ENCODE data around the gene SV2C. TPM values are rescaled to one million over a fixed set of nuclear protein-coding genes. Genes with fewer than 3 reads are reported as not detected.

Gene SV2C
- total and polyA plus RNA-seq, 2 of the 13 experiments (the other 11 are each of a cell fraction or from before 2014, with no cell fraction given): not detected

- Histone ChIP-seq H3K79me2 (ENCODE audit: insufficient read depth, low read length) (no peaks in the 10 kb centered on the region), H3K27ac (ENCODE audit: extremely low read length, insufficient read depth, low read length) (no peak overlapping the region), H4K20me1 (ENCODE audit: insufficient read depth, low read length) (no peaks in the 10 kb centered on the region), H3K4me3 (replicated peaks in 1 of 3; ENCODE audit: insufficient read depth in 1 of 3, low read depth in 2 of 3, low read length in 3 of 3) (peak overlapping the region in 1 of 3 experiments; percentile 33; a peak in 1 of 6 replicates), H3K27me3 (ENCODE audit: control insufficient read depth in 1 of 2, insufficient read depth in 2 of 2, low read length in 2 of 2) (no peaks in the 10 kb centered on the region), H3K9me3 (ENCODE audit: low read length) (no peaks in the 10 kb centered on the region), H3K9ac (ENCODE audit: insufficient read depth, low read depth, low read length) (no peak overlapping the region), H2AFZ (ENCODE audit: low read length) (peak overlapping the region; percentile 8), H3K36me3 (replicated peaks in 1 of 2; ENCODE audit: control insufficient read depth in 1 of 2, insufficient read depth in 2 of 2, low read length in 2 of 2) (no peaks in the 10 kb centered on the region; a peak in 1 of 5 replicates), H3K4me2 (ENCODE audit: low read depth, low read length) (peak overlapping the region; percentile 74), H3K4me1 (ENCODE audit: insufficient read depth, low read length) (peaks cover 87% of the 10 kb centered on the region)
- ChIA-PET CTCF (ENCODE audit: low intra/inter-chr PET ratio, low total read pairs) (no interaction called here), POLR2A (interaction anchor here (1.2 kb wide), 1 partner anchor 9 kb away, joined by 3 read pairs; no protein-coding TSS in a partner anchor)
- in situ Hi-C loops (cut with HindIII; ENCODE audit: extremely low pct_ligation_motif_present, low pct_unique_long_range_greater_than_20kb): no loop called here
- intact Hi-C loops (cut with micrococcal nuclease; ENCODE audit: unreplicated experiment): no loop called here
- ATAC-seq (peak; percentile 62), DNase-seq (ENCODE audit: low spot score) (peak; percentile 46), FAIRE-seq (peak; percentile 66)
- no TSS peak for BruUV-seq (replicated peaks)
- WGBS (ENCODE audit: low lambda C conversion rate): 0% methylated on average over 4 of the region's 4 CpGs
- TF ChIP-seq SP5 (CRISPR knock-in tag; IDR thresholded peaks at IDR 0.05; ENCODE audit: borderline replicate concordance, low read depth) (peak; percentile 73), XRCC5 (optimal IDR thresholded peaks at IDR 0.05; ENCODE audit: low read length) (peak; percentile 25), ZSCAN29 (CRISPR knock-in tag; conservative IDR thresholded peaks at IDR 0.05) (0 out of 2 replicates have a peak, but pooled peaks have one; percentile 29), HNF4A (CRISPR knock-in tag; IDR thresholded peaks at IDR 0.05) (peak; percentile 60), SALL1 (CRISPR knock-in tag; IDR thresholded peaks at IDR 0.05) (0 out of 2 replicates have a peak, but pooled peaks have one; percentile 9), FOXA1 (IDR thresholded peaks at IDR 0.05) (no peak), FOXA1 (CRISPR knock-in tag; IDR thresholded peaks at IDR 0.05) (0 out of 2 replicates have a peak, but pooled peaks have one; percentile 13), NR2C2 (CRISPR knock-in tag; IDR thresholded peaks at IDR 0.05; ENCODE audit: borderline replicate concordance) (peak; percentile 37; the same call in 1 of the 2 replicates), ZNF292 (CRISPR knock-in tag; IDR thresholded peaks at IDR 0.05; ENCODE audit: borderline replicate concordance, low read depth) (no peak), TBX2 (CRISPR knock-in tag; IDR thresholded peaks at IDR 0.05; ENCODE audit: borderline replicate concordance) (0 out of 2 replicates have a peak, but pooled peaks have one; percentile 15), ZNF652 (CRISPR knock-in tag; IDR thresholded peaks at IDR 0.05; ENCODE audit: borderline replicate concordance, low read depth) (peak; percentile 79), FOXA3 (CRISPR knock-in tag; IDR thresholded peaks at IDR 0.05) (peak; percentile 34; the same call in 1 of the 2 replicates), FOXP1 (IDR thresholded peaks at IDR 0.05) (no peak), FOXP1 (CRISPR knock-in tag; IDR thresholded peaks at IDR 0.05) (peak; percentile 28; the same call in 1 of the 2 replicates)
- TF ChIP-seq, protein P1, sequence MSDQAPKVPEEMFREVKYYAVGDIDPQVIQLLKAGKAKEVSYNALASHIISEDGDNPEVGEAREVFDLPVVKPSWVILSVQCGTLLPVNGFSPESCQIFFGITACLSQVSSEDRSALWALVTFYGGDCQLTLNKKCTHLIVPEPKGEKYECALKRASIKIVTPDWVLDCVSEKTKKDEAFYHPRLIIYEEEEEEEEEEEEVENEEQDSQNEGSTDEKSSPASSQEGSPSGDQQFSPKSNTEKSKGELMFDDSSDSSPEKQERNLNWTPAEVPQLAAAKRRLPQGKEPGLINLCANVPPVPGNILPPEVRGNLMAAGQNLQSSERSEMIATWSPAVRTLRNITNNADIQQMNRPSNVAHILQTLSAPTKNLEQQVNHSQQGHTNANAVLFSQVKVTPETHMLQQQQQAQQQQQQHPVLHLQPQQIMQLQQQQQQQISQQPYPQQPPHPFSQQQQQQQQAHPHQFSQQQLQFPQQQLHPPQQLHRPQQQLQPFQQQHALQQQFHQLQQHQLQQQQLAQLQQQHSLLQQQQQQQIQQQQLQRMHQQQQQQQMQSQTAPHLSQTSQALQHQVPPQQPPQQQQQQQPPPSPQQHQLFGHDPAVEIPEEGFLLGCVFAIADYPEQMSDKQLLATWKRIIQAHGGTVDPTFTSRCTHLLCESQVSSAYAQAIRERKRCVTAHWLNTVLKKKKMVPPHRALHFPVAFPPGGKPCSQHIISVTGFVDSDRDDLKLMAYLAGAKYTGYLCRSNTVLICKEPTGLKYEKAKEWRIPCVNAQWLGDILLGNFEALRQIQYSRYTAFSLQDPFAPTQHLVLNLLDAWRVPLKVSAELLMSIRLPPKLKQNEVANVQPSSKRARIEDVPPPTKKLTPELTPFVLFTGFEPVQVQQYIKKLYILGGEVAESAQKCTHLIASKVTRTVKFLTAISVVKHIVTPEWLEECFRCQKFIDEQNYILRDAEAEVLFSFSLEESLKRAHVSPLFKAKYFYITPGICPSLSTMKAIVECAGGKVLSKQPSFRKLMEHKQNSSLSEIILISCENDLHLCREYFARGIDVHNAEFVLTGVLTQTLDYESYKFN (CRISPR knock-in tag; conservative IDR thresholded peaks at IDR 0.05): peak; percentile 69
- TF ChIP-seq, protein P2, sequence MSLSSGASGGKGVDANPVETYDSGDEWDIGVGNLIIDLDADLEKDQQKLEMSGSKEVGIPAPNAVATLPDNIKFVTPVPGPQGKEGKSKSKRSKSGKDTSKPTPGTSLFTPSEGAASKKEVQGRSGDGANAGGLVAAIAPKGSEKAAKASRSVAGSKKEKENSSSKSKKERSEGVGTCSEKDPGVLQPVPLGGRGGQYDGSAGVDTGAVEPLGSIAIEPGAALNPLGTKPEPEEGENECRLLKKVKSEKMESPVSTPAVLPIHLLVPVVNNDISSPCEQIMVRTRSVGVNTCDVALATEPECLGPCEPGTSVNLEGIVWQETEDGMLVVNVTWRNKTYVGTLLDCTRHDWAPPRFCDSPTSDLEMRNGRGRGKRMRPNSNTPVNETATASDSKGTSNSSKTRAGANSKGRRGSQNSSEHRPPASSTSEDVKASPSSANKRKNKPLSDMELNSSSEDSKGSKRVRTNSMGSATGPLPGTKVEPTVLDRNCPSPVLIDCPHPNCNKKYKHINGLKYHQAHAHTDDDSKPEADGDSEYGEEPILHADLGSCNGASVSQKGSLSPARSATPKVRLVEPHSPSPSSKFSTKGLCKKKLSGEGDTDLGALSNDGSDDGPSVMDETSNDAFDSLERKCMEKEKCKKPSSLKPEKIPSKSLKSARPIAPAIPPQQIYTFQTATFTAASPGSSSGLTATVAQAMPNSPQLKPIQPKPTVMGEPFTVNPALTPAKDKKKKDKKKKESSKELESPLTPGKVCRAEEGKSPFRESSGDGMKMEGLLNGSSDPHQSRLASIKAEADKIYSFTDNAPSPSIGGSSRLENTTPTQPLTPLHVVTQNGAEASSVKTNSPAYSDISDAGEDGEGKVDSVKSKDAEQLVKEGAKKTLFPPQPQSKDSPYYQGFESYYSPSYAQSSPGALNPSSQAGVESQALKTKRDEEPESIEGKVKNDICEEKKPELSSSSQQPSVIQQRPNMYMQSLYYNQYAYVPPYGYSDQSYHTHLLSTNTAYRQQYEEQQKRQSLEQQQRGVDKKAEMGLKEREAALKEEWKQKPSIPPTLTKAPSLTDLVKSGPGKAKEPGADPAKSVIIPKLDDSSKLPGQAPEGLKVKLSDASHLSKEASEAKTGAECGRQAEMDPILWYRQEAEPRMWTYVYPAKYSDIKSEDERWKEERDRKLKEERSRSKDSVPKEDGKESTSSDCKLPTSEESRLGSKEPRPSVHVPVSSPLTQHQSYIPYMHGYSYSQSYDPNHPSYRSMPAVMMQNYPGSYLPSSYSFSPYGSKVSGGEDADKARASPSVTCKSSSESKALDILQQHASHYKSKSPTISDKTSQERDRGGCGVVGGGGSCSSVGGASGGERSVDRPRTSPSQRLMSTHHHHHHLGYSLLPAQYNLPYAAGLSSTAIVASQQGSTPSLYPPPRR (CRISPR knock-in tag; IDR thresholded peaks at IDR 0.05; ENCODE audit: borderline replicate concordance): peak; percentile 47; the same call in 1 of the 2 replicates
Measured at GRCh38 chr5:76384189-76384588, 301.0 kb downstream of the SV2C start.
